A549 (cell line): ENCODE measurements around the gene RAP1B. TPM values are rescaled to one million over a fixed set of nuclear protein-coding genes. Genes with fewer than 3 reads are reported as not detected.

ENCODE experiments used
- ATAC-seq, 2 experiments: fragments of 200-7000 bp in 1 of 2; fragments of >200 bp in 1 of 2; cut with Nextera tagmentation in 1 of 2; cut with Tn5 transposase in 1 of 2; 3 replicates each; pipeline versions ENCODE4 v1.8.0 to v1.9.1; 2018 to 2020; ENCODE audit warnings: mild to moderate bottlenecking in 1 of 2, moderate library complexity in 1 of 2
- CTCF ChIA-PET: fragments of 300-600 bp; sonication (Branson Sonifier 250); formaldehyde crosslinking; extraction: SDS; loops from one replicate; lab custom pipeline; 2021; ENCODE audit warnings: antibody characterized with exemption, inconsistent platforms; lab: Yijun Ruan, JAX
- POLR2A ChIA-PET: fragments of 350-600 bp; formaldehyde crosslinking; extraction: SDS; loops from one replicate; lab custom pipeline; 2021; ENCODE audit warnings: antibody characterized with exemption, inconsistent platforms; lab: Yijun Ruan, JAX
- DNase-seq, 2 experiments: peaks; one replicate each; pipeline versions ENCODE4 v3.0.0 to v3.0.0-alpha.2; 2011 to 2016; ENCODE audit warnings: low read depth in 1 of 2, low spot score in 1 of 2
- FAIRE-seq: peaks from 2 replicates; lab custom pipeline; 2011; peaks lifted over from hg19 to GRCh38; lab: Jason Lieb, UNC
- H3K27ac ChIP-seq, 2 experiments: fragments of >200 bp; sonication (Bioruptor Twin); formaldehyde crosslinking; 3 replicates each; pipeline ENCODE4 v1.5.1; 2016 to 2017
- H3K4me1 ChIP-seq: fragments of >200 bp; sonication (Bioruptor Twin); formaldehyde crosslinking; 3 replicates; pipeline ENCODE4 v1.6.1; 2016
- H3K4me2 ChIP-seq: fragments of >200 bp; sonication (Bioruptor Twin); formaldehyde crosslinking; 3 replicates; pipeline ENCODE4 v1.6.1; 2016
- H3K4me3 ChIP-seq: fragments of >200 bp; sonication (Bioruptor Twin); formaldehyde crosslinking; 3 replicates; pipeline ENCODE4 v1.5.1; 2016
- H3K9me3 ChIP-seq: fragments of >200 bp; sonication (Bioruptor Twin); formaldehyde crosslinking; 3 replicates; pipeline ENCODE4 v1.6.1; 2016
- CBX2 ChIP-seq: fragments of 200-600 bp; sonication (generic); IDR thresholded peaks from 2 replicates; pipeline ENCODE4 v1.6.1; 2016; ENCODE audit warnings: low read depth, mild to moderate bottlenecking, borderline replicate concordance
- CHD4 ChIP-seq: fragments of 200-600 bp; sonication (generic); IDR thresholded peaks from 2 replicates; pipeline ENCODE4 v1.6.1; 2016; ENCODE audit warnings: antibody characterized with exemption, mild to moderate bottlenecking, borderline replicate concordance
- ESRRA ChIP-seq: fragments of 150-350 bp; IDR thresholded peaks from 2 replicates; pipeline ENCODE4 v1.6.1; 2014; ENCODE audit warnings: mild to moderate bottlenecking, low read length, borderline replicate concordance
- KDM5A ChIP-seq: fragments of 200-600 bp; sonication (generic); IDR thresholded peaks from 2 replicates; pipeline ENCODE4 v1.6.1; 2016; ENCODE audit warnings: antibody characterized with exemption, mild to moderate bottlenecking
- MAZ ChIP-seq: fragments of 150-350 bp; IDR thresholded peaks from 2 replicates; pipeline ENCODE4 v1.6.1; 2014; ENCODE audit warnings: antibody characterized with exemption, low read depth, low read length, borderline replicate concordance
- PHF8 ChIP-seq: fragments of 200-600 bp; sonication (generic); IDR thresholded peaks from 2 replicates; pipeline ENCODE4 v1.6.1; 2016; ENCODE audit warnings: low read depth, mild to moderate bottlenecking, antibody characterized with exemption, moderate library complexity, borderline replicate concordance
- RAD21 ChIP-seq, 2 experiments: fragments of >200 bp in 1 of 2; sonication (Bioruptor Twin) in 1 of 2; formaldehyde crosslinking in 1 of 2; IDR thresholded peaks in 1 of 2; conservative IDR thresholded peaks in 1 of 2; 2 replicates in 1 of 2; 3 replicates in 1 of 2; pipeline ENCODE4 v1.6.1; 2012 to 2018; ENCODE audit warnings: inconsistent platforms in 1 of 2
- RCOR1 ChIP-seq: fragments of 150-350 bp; IDR thresholded peaks from 2 replicates; pipeline ENCODE4 v1.6.1; 2014; ENCODE audit warnings: antibody characterized with exemption, low read length, low read depth
- RNF2 ChIP-seq: fragments of 200-600 bp; sonication (generic); IDR thresholded peaks from 2 replicates; pipeline ENCODE4 v1.6.1; 2016; ENCODE audit warnings: low read depth, mild to moderate bottlenecking, antibody characterized with exemption, moderate library complexity, borderline replicate concordance
- TP53 ChIP-seq: fragments of 250-450 bp; sonication (Bioruptor Pico); IDR thresholded peaks from 2 replicates; pipeline ENCODE4 v1.5.0; 2021; ENCODE audit warnings: mild to moderate bottlenecking, moderate library complexity
- WGBS: methylation state at CpG from one replicate; pipeline ENCODE4 v1.1.6; 2017; ENCODE audit errors: missing lambda C conversion rate; 5-methylcytosine and 5-hydroxymethylcytosine counted together
- polyA plus RNA-seq, 4 experiments: library from polyadenylated mRNA; depleted of rRNA in 3 of 4; stranded (reverse); fragments of >200 nt; fragmentation: RNase III in 1 of 4; extraction: RNeasy Plus Mini Kit Qiagen cat#74134 plus additional on column Dnase treatment in 1 of 4; gene quantifications; 2 replicates in 3 of 4; 3 replicates in 1 of 4; pipeline ENCODE4 v1.2.3, GENCODE V29; 2011 to 2017
- TF ChIP-seq, protein P1 (sequence below): fragments of 150-350 bp; IDR thresholded peaks from 2 replicates; pipeline ENCODE4 v1.6.1; 2014; ENCODE audit warnings: low read depth, mild to moderate bottlenecking, low read length
- TF ChIP-seq, protein P2 (sequence below): fragments of 250-450 bp; sonication (Bioruptor Pico); IDR thresholded peaks from 2 replicates; pipeline ENCODE4 v1.5.0; 2021; ENCODE audit warnings: mild to moderate bottlenecking, moderate library complexity, borderline replicate concordance
- TF ChIP-seq, protein P3 (sequence below): fragments of >200 bp; sonication (Bioruptor Twin); formaldehyde crosslinking; IDR thresholded peaks from 3 replicates; pipeline ENCODE4 v1.6.1; 2016
- TF ChIP-seq, protein P4 (sequence below): IDR thresholded peaks from 2 replicates; pipeline ENCODE4 v1.6.1; 2012; ENCODE audit warnings: low read depth, borderline replicate concordance
- TF ChIP-seq, protein P5 (sequence below): fragments of 450-650 bp; IDR thresholded peaks from 2 replicates; pipeline ENCODE4 v1.6.1; 2014; ENCODE audit warnings: antibody characterized with exemption

RAP1B gene
- polyA plus RNA-seq, 2 of the 4 experiments (the other 2 are of a cell fraction): 196 to 305 TPM

DNA sequence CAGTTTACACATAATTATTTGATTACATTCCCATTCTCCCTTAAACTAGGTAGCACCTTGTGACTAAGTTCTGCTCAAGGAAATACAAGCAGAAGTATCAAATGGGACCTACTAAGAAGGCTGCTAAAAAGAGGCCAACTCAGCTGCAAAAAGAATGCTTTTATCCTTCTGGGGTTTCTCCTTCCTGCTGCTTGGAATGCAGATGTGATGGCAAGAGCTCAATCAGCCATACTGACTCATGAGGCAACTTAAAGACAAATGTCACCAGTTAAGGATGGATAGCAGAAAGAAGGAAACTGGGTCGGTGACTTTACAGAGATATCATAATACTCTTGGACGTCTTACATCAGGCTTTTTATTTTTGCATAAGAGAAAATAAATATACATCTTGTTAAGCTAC lies 38.0 kb upstream of the RAP1B start:
- 34% methylated on average over 2 of the region's 2 CpGs for WGBS
- no peaks in the 10 kb centered on the region for H3K9me3 ChIP-seq
- H3K4me2 ChIP-seq: no peak overlapping the region
- ATAC-seq: no peak
- POLR2A ChIA-PET: no interaction called here
- H3K27ac ChIP-seq: no peak overlapping the region
- H3K4me3 ChIP-seq: no peak overlapping the region
- no peak for FAIRE-seq
- TF ChIP-seq, protein P1, sequence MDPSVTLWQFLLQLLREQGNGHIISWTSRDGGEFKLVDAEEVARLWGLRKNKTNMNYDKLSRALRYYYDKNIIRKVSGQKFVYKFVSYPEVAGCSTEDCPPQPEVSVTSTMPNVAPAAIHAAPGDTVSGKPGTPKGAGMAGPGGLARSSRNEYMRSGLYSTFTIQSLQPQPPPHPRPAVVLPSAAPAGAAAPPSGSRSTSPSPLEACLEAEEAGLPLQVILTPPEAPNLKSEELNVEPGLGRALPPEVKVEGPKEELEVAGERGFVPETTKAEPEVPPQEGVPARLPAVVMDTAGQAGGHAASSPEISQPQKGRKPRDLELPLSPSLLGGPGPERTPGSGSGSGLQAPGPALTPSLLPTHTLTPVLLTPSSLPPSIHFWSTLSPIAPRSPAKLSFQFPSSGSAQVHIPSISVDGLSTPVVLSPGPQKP: no peak
- TF ChIP-seq, protein P2, sequence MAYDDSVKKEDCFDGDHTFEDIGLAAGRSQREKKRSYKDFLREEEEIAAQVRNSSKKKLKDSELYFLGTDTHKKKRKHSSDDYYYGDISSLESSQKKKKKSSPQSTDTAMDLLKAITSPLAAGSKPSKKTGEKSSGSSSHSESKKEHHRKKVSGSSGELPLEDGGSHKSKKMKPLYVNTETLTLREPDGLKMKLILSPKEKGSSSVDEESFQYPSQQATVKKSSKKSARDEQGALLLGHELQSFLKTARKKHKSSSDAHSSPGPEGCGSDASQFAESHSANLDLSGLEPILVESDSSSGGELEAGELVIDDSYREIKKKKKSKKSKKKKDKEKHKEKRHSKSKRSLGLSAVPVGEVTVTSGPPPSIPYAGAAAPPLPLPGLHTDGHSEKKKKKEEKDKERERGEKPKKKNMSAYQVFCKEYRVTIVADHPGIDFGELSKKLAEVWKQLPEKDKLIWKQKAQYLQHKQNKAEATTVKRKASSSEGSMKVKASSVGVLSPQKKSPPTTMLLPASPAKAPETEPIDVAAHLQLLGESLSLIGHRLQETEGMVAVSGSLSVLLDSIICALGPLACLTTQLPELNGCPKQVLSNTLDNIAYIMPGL (CRISPR knock-in tag): no peak
- TF ChIP-seq PHF8: no peak
- TF ChIP-seq CBX2: no peak
- no peak for TF ChIP-seq TP53 (CRISPR knock-in tag)
- TF ChIP-seq, protein P3, sequence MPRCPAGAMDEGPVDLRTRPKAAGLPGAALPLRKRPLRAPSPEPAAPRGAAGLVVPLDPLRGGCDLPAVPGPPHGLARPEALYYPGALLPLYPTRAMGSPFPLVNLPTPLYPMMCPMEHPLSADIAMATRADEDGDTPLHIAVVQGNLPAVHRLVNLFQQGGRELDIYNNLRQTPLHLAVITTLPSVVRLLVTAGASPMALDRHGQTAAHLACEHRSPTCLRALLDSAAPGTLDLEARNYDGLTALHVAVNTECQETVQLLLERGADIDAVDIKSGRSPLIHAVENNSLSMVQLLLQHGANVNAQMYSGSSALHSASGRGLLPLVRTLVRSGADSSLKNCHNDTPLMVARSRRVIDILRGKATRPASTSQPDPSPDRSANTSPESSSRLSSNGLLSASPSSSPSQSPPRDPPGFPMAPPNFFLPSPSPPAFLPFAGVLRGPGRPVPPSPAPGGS: no peak
- CTCF ChIA-PET: interaction anchor here (1.5 kb wide), 1 partner anchor 9 kb away, joined by 4 read pairs; no protein-coding TSS in a partner anchor
- no peak for DNase-seq
- H3K4me1 ChIP-seq: no peaks in the 10 kb centered on the region

DNA sequence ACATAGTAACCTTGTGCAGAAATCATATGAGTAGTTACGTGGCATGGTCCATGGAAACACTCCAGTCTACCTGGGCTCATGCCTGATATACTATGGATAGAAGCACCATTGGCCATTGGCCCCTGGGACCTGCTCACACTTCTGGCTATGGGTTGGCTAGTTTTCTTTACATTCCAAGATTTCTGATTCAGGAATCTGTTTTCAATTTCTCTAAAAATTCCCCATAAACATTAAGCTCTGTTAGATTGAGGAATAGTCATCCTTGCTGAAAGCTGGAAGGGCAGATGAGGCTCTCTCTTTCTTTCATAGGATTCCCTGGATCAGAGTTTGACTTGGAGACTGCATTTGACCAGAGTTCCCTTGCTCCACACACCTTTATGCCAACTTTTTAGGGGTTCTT lies 37.3 kb upstream of the RAP1B start:
- Histone ChIP-seq H3K9me3 (no peaks in the 10 kb centered on the region), H3K4me1 (no peaks in the 10 kb centered on the region), H3K4me3 (no peak overlapping the region), H3K27ac (no peak overlapping the region), H3K4me2 (no peak overlapping the region)
- TF ChIP-seq KDM5A: no peak
- TF ChIP-seq, protein P4, sequence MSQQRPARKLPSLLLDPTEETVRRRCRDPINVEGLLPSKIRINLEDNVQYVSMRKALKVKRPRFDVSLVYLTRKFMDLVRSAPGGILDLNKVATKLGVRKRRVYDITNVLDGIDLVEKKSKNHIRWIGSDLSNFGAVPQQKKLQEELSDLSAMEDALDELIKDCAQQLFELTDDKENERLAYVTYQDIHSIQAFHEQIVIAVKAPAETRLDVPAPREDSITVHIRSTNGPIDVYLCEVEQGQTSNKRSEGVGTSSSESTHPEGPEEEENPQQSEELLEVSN: no peak
- DNase-seq: no peak
- FAIRE-seq: no peak
- 58% methylated on average over 1 of the region's 1 CpG for WGBS
- ATAC-seq: no peak
- CTCF ChIA-PET: interaction anchor here (1.9 kb wide), 1 partner anchor 214 kb away, joined by 5 read pairs; no protein-coding TSS in a partner anchor
- POLR2A ChIA-PET: no interaction called here

DNA sequence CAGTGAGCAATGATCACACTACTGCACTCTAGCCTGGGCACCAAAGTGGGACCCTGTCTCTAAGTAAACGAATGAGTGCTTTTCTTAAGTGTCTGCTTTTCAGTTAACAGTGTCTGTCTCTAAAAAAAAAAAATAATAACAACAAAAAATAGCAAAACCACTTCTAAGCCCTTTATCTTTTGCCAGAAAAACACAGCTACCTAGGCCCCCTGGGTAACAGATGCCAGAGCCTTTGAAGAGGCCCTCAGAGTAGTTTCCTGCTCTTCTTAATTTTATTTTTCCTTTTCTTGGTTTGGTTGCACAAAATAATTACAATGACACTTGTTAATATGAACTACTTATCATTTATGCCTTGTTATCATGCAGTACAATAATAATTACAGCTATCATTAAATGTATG lies 32.8 kb upstream of the RAP1B start:
- DNase-seq: no peak
- TF ChIP-seq, protein P5, sequence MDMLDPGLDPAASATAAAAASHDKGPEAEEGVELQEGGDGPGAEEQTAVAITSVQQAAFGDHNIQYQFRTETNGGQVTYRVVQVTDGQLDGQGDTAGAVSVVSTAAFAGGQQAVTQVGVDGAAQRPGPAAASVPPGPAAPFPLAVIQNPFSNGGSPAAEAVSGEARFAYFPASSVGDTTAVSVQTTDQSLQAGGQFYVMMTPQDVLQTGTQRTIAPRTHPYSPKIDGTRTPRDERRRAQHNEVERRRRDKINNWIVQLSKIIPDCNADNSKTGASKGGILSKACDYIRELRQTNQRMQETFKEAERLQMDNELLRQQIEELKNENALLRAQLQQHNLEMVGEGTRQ: no peak
- no peak for TF ChIP-seq RCOR1
- TF ChIP-seq ESRRA: no peak
- TF ChIP-seq RAD21 (conservative IDR thresholded peaks at IDR 0.05 in 1 of 2, IDR thresholded peaks at IDR 0.05 in 1 of 2): no peak
- no peak for TF ChIP-seq MAZ
- no peak for TF ChIP-seq CHD4
- no peak for TF ChIP-seq RNF2
- WGBS: 8% methylated on average over 1 of the region's 1 CpG
- H3K4me1 ChIP-seq: no peaks in the 10 kb centered on the region
- no peaks in the 10 kb centered on the region for H3K9me3 ChIP-seq
- H3K27ac ChIP-seq: no peak overlapping the region
- no peak for ATAC-seq
- H3K4me2 ChIP-seq: no peak overlapping the region
- no peak for FAIRE-seq
- no peak overlapping the region for H3K4me3 ChIP-seq
- ChIA-PET CTCF (interaction anchor here (0.8 kb wide), 1 partner anchor 13 kb away, joined by 3 read pairs; no protein-coding TSS in a partner anchor), POLR2A (no interaction called here)
